Endothelial cell of umbilical vein (primary cell): ENCODE data around the gene DNAH3. TPM values are rescaled to one million over a fixed set of nuclear protein-coding genes. Genes with fewer than 3 reads are reported as not detected.

Source experiments
- BruUV-seq: library from RNA; stranded (reverse); fragments of 400-500 nt; replicated peaks from 2 replicates; lab custom pipeline; 2021; lab: Mats Ljungman, UMichigan
- CTCF ChIA-PET: fragments of 300-600, 350-600 bp; sonication (Branson Sonifier 250); formaldehyde crosslinking; loops from one replicate; lab custom pipeline; 2021; ENCODE audit warnings: antibody characterized with exemption, inconsistent platforms; lab: Charles Lee
- POLR2A ChIA-PET: fragments of 300-600, 350-600 bp; sonication (Branson Sonifier 250); formaldehyde crosslinking; loops from one replicate; lab custom pipeline; 2021; ENCODE audit warnings: antibody characterized with exemption, inconsistent platforms; lab: Charles Lee
- DNase-seq: peaks from one replicate; pipeline ENCODE4 v3.0.0-alpha.2; 2011; ENCODE audit warnings: low read depth, low spot score
- FAIRE-seq: peaks from 2 replicates; lab custom pipeline; 2011; peaks lifted over from hg19 to GRCh38; lab: Jason Lieb, UNC
- H2AFZ ChIP-seq: 2 replicates; pipeline ENCODE4 v1.6.0; 2012; ENCODE audit warnings: low read depth, low read length, control low read depth, inconsistent platforms
- H3K27ac ChIP-seq: 2 replicates; pipeline ENCODE4 v1.5.1; 2011; ENCODE audit warnings: low read depth, mild to moderate bottlenecking, control low read depth, low read length, moderate library complexity; ENCODE audit not compliant: insufficient read depth
- H3K27me3 ChIP-seq, 2 experiments: 2 replicates each; pipeline versions ENCODE4 v1.6.0 to v1.6.1; 2011; ENCODE audit warnings: low read length in 2 of 2, mixed read lengths in 1 of 2; ENCODE audit not compliant: control insufficient read depth in 2 of 2, insufficient read depth in 2 of 2
- H3K36me3 ChIP-seq, 2 experiments: 2 replicates in 1 of 2; 3 replicates in 1 of 2; pipeline ENCODE4 v1.5.1; 2011; ENCODE audit warnings: low read length in 2 of 2, mild to moderate bottlenecking in 1 of 2, moderate library complexity in 1 of 2; ENCODE audit not compliant: control insufficient read depth in 2 of 2, insufficient read depth in 2 of 2; ENCODE audit errors: extremely low read depth in 1 of 2
- H3K4me1 ChIP-seq: 3 replicates; pipeline ENCODE4 v1.5.1; 2011; ENCODE audit warnings: mild to moderate bottlenecking, low read length; ENCODE audit not compliant: control insufficient read depth, insufficient read depth; ENCODE audit errors: extremely low read depth
- H3K4me2 ChIP-seq: 2 replicates; pipeline ENCODE4 v1.6.1; 2011; ENCODE audit warnings: low read length, control low read depth, mixed read lengths; ENCODE audit not compliant: insufficient read depth
- H3K4me3 ChIP-seq, 3 experiments: fragments of 200-600 bp in 1 of 3; sonication (generic), shearing (Covaris generic) in 1 of 3; replicated peaks in 1 of 3; 2 replicates each; pipeline ENCODE4 v1.5.1; 2011 to 2016; ENCODE audit warnings: control low read depth in 3 of 3, low read length in 3 of 3, mild to moderate bottlenecking in 2 of 3, inconsistent platforms in 1 of 3, low read depth in 1 of 3, moderate library complexity in 1 of 3; ENCODE audit not compliant: insufficient read depth in 1 of 3
- H3K79me2 ChIP-seq: 2 replicates; pipeline ENCODE4 v1.6.0; 2012; ENCODE audit warnings: low read length, inconsistent platforms; ENCODE audit not compliant: control insufficient read depth, insufficient read depth
- H3K9ac ChIP-seq: replicated peaks from 2 replicates; pipeline ENCODE3; 2011; ENCODE audit warnings: low read length, control low read depth; ENCODE audit not compliant: insufficient read depth; ENCODE audit errors: extremely low read depth
- H3K9me1 ChIP-seq: replicated peaks from 3 replicates; pipeline ENCODE4 v1.6.0; 2011; ENCODE audit warnings: mild to moderate bottlenecking, low read length; ENCODE audit not compliant: control insufficient read depth, insufficient read depth; ENCODE audit errors: extremely low read depth
- H3K9me3 ChIP-seq: replicated peaks from 2 replicates; pipeline ENCODE4 v1.5.1; 2012; ENCODE audit warnings: low read length, inconsistent platforms; ENCODE audit not compliant: control insufficient read depth, insufficient read depth
- H4K20me1 ChIP-seq: replicated peaks from 2 replicates; pipeline ENCODE3; 2011; ENCODE audit warnings: mild to moderate bottlenecking, low read length; ENCODE audit not compliant: control insufficient read depth, insufficient read depth; ENCODE audit errors: extremely low read depth
- dilution Hi-C: fragments of 300-500 bp; cut with MboI; formaldehyde crosslinking; loops from one replicate; pipeline ENCODE4 v1.15.0; 2019; ENCODE audit warnings: low sequenced_read_pairs; ENCODE audit not compliant: extremely low pct_ligation_motif_present
- intact Hi-C: fragments of 100-400 bp; cut with micrococcal nuclease; formaldehyde crosslinking; loops from one replicate; pipeline ENCODE4 v1.10.0; 2022
- polyA plus RNA-seq, 4 experiments: library from polyadenylated mRNA; depleted of rRNA in 3 of 4; stranded (reverse) in 3 of 4; unstranded in 1 of 4; fragments of >200 nt; gene quantifications; 2 replicates each; pipeline versions ENCODE4 v1.2.1 to v1.2.3, GENCODE V29; 2011 to 2012; ENCODE audit warnings: missing spikeins in 1 of 4
- total RNA-seq: library from RNA; stranded (reverse); gene quantifications from 2 replicates; pipeline ENCODE4 v1.2.3, GENCODE V29; 2021
- TF ChIP-seq, protein P1 (sequence below): IDR thresholded peaks from 2 replicates; pipeline ENCODE4 v1.6.1; 2011; ENCODE audit not compliant: insufficient read depth, insufficient read length

The DNAH3 gene
- total and polyA plus RNA-seq, 2 donors (not counting 3 experiments of a cell fraction or from before 2014, with no cell fraction given) = not detected

DNA sequence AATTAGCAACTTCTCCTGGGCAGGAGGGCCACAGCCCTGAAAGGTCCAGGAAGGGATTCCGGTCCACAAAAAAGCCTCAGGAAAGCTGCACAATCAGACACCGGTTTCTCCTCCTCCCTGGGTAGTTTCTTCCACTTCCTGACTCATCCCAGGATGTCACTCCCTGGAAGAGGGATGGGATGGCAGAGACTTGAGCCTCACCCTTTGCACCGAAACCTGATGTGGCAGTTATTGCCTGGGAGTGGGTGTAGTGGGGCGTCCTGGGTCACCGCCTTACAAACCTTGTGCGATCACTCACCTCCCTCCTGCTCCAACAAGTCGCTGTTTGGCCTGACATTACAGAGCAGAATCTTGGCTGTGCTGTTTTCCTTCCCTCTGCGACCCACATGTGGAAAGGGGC lies 179.2 kb downstream of the DNAH3 start:
- Histone ChIP-seq H4K20me1 (no peaks in the 10 kb centered on the region), H3K9me3 (no peaks in the 10 kb centered on the region), H3K9ac (no peak overlapping the region), H3K36me3 (no peaks in the 10 kb centered on the region), H3K4me1 (no peaks in the 10 kb centered on the region), H3K27ac (no peak overlapping the region), H3K4me2 (no peak overlapping the region), H3K27me3 (no peaks in the 10 kb centered on the region), H3K79me2 (no peaks in the 10 kb centered on the region), H3K9me1 (no peaks in the 10 kb centered on the region), H3K4me3 (no peak overlapping the region), H2AFZ (no peak overlapping the region)
- BruUV-seq = no TSS peak
- TF ChIP-seq, protein P1, sequence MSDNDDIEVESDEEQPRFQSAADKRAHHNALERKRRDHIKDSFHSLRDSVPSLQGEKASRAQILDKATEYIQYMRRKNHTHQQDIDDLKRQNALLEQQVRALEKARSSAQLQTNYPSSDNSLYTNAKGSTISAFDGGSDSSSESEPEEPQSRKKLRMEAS = no peak
- dilution Hi-C loops = no loop called here
- CTCF ChIA-PET = no interaction called here
- DNase-seq = no peak
- FAIRE-seq = no peak
- POLR2A ChIA-PET = no interaction called here
- intact Hi-C loops = no loop called here

GRCh38 chr16:20969386-20969785 lies 181.3 kb downstream of the DNAH3 start:
- no peaks in the 10 kb centered on the region for H3K36me3 ChIP-seq
- H3K4me3 ChIP-seq = no peak overlapping the region
- H3K4me1 ChIP-seq = no peaks in the 10 kb centered on the region
- POLR2A ChIA-PET = no interaction called here
- no peaks in the 10 kb centered on the region for H3K27me3 ChIP-seq
- dilution Hi-C loops = no loop called here
- H3K9me3 ChIP-seq = no peaks in the 10 kb centered on the region
- no peak for FAIRE-seq
- no peak overlapping the region for H2AFZ ChIP-seq
- intact Hi-C loops = no loop called here
- TF ChIP-seq, protein P1 = no peak
- no peaks in the 10 kb centered on the region for H3K9me1 ChIP-seq
- H3K79me2 ChIP-seq = no peaks in the 10 kb centered on the region
- H4K20me1 ChIP-seq = no peaks in the 10 kb centered on the region
- CTCF ChIA-PET = interaction anchor here (0.9 kb wide), 1 partner anchor 12 kb away, joined by 3 read pairs; no protein-coding TSS in a partner anchor
- H3K9ac ChIP-seq = no peak overlapping the region
- no peak for DNase-seq
- H3K27ac ChIP-seq = no peak overlapping the region
- H3K4me2 ChIP-seq = no peak overlapping the region
- no TSS peak for BruUV-seq
